Panc1 (cell line): ENCODE results near the gene SLC22A5. TPM values are rescaled to one million over a fixed set of nuclear protein-coding genes. Genes with fewer than 3 reads are reported as not detected.
"Not testable (repeated sequence)": the region's sequence is repeated elsewhere in the genome, so short reads cannot be mapped to it uniquely, and the experiment has no call there.

ENCODE experiments used
- ATAC-seq: fragments of 200-7000 bp; cut with Tn5 transposase; 2 replicates; pipeline ENCODE4 v1.9.1; 2020; ENCODE audit warnings: mild to moderate bottlenecking, moderate library complexity
- BruUV-seq: library from RNA; stranded (reverse); fragments of 400-500 nt; replicated peaks from 2 replicates; lab custom pipeline; 2021; lab: Mats Ljungman, UMichigan
- CTCF ChIA-PET: fragments of 300-600 bp; sonication (Branson Sonifier 250); formaldehyde crosslinking; loops from one replicate; lab custom pipeline; 2022; ENCODE audit warnings: antibody characterized with exemption; lab: Charles Lee
- POLR2A ChIA-PET: fragments of 300-600 bp; sonication (Branson Sonifier 250); formaldehyde crosslinking; loops from one replicate; lab custom pipeline; 2022; ENCODE audit warnings: antibody characterized with exemption; lab: Charles Lee
- DNase-seq: peaks from one replicate; pipeline ENCODE4 v3.0.0-alpha.2; 2010; ENCODE audit warnings: low read depth, low spot score
- H3K27ac ChIP-seq: 2 replicates; pipeline ENCODE4 v1.5.1; 2011; ENCODE audit warnings: mild to moderate bottlenecking, low read length, inconsistent platforms
- H3K27me3 ChIP-seq: fragments of 200-500 bp; sonication (Bioruptor generic); 2 replicates; pipeline ENCODE4 v1.6.0; 2014; ENCODE audit warnings: low read length, inconsistent platforms; ENCODE audit not compliant: control insufficient read depth, insufficient read depth
- H3K36me3 ChIP-seq: fragments of 200-500 bp; sonication (Bioruptor generic); 2 replicates; pipeline ENCODE4 v1.5.1; 2014; ENCODE audit warnings: inconsistent platforms, mild to moderate bottlenecking, low read length, moderate library complexity; ENCODE audit not compliant: control insufficient read depth, insufficient read depth
- H3K4me1 ChIP-seq: 2 replicates; pipeline ENCODE4 v1.5.1; 2011; ENCODE audit warnings: inconsistent platforms, mild to moderate bottlenecking, low read length, moderate library complexity; ENCODE audit not compliant: control insufficient read depth, insufficient read depth
- H3K4me3 ChIP-seq, 2 experiments: 2 replicates each; pipeline ENCODE4 v1.5.1; 2011 to 2012; ENCODE audit warnings: low read depth in 2 of 2, low read length in 2 of 2, mild to moderate bottlenecking in 2 of 2, inconsistent platforms in 1 of 2, moderate library complexity in 1 of 2
- H3K9me3 ChIP-seq: fragments of 200-500 bp; sonication (Bioruptor generic); 2 replicates; pipeline ENCODE4 v1.5.1; 2014; ENCODE audit warnings: low read depth, mild to moderate bottlenecking, inconsistent platforms, low read length, moderate library complexity; ENCODE audit not compliant: control insufficient read depth, insufficient read depth
- POLR2AphosphoS5 ChIP-seq: IDR thresholded peaks from 2 replicates; pipeline ENCODE4 v1.6.1; 2012; ENCODE audit warnings: mild to moderate bottlenecking, low read depth, low read length, moderate library complexity
- SIN3A ChIP-seq: IDR thresholded peaks from 2 replicates; pipeline ENCODE4 v1.6.1; 2012; ENCODE audit warnings: low read depth, mild to moderate bottlenecking, low read length, moderate library complexity, borderline replicate concordance; ENCODE audit not compliant: insufficient read depth
- TCF7L2 ChIP-seq: IDR thresholded peaks from 2 replicates; pipeline ENCODE4 v1.6.1; 2011; ENCODE audit warnings: mild to moderate bottlenecking, low read depth, low read length, inconsistent platforms
- in situ Hi-C: cut with HindIII; loops from 2 replicates; pipeline ENCODE4 v1.10.0; 2016; ENCODE audit warnings: low sequenced_read_pairs, low pct_unique_long_range_greater_than_20kb
- intact Hi-C: fragments of 100-400 bp; cut with micrococcal nuclease; formaldehyde crosslinking; loops from one replicate; pipeline ENCODE4 v1.10.0; 2022; ENCODE audit not compliant: unreplicated experiment
- total RNA-seq: library from RNA; stranded (reverse); gene quantifications from one replicate; pipeline ENCODE4 v1.2.1, GENCODE V29; 2021; ENCODE audit not compliant: unreplicated experiment
- TF ChIP-seq, protein P1 (sequence below), 2 experiments: IDR thresholded peaks; 2 replicates each; pipeline ENCODE4 v1.6.1; 2011 to 2012; ENCODE audit warnings: low read depth in 2 of 2, control low read depth in 1 of 2, low read length in 1 of 2, mild to moderate bottlenecking in 1 of 2, moderate library complexity in 1 of 2; ENCODE audit not compliant: insufficient read depth in 1 of 2
- TF ChIP-seq, protein P2 (sequence below): fragments of 450-650 bp; IDR thresholded peaks from 2 replicates; pipeline ENCODE4 v1.5.1; 2017; ENCODE audit warnings: mild to moderate bottlenecking

The SLC22A5 gene
- total RNA-seq, 1 experiment from 2014 or later: 9.5 TPM

GRCh38 chr5:132436936-132437335 lies 67.4 kb downstream of the SLC22A5 start:
- DNase-seq (no peak), ATAC-seq (no peak)
- ChIA-PET CTCF (no interaction called here), POLR2A (no interaction called here)
- H3K9me3 ChIP-seq: no peaks in the 10 kb centered on the region
- no peak for TF ChIP-seq SIN3A
- TF ChIP-seq, protein P1, sequence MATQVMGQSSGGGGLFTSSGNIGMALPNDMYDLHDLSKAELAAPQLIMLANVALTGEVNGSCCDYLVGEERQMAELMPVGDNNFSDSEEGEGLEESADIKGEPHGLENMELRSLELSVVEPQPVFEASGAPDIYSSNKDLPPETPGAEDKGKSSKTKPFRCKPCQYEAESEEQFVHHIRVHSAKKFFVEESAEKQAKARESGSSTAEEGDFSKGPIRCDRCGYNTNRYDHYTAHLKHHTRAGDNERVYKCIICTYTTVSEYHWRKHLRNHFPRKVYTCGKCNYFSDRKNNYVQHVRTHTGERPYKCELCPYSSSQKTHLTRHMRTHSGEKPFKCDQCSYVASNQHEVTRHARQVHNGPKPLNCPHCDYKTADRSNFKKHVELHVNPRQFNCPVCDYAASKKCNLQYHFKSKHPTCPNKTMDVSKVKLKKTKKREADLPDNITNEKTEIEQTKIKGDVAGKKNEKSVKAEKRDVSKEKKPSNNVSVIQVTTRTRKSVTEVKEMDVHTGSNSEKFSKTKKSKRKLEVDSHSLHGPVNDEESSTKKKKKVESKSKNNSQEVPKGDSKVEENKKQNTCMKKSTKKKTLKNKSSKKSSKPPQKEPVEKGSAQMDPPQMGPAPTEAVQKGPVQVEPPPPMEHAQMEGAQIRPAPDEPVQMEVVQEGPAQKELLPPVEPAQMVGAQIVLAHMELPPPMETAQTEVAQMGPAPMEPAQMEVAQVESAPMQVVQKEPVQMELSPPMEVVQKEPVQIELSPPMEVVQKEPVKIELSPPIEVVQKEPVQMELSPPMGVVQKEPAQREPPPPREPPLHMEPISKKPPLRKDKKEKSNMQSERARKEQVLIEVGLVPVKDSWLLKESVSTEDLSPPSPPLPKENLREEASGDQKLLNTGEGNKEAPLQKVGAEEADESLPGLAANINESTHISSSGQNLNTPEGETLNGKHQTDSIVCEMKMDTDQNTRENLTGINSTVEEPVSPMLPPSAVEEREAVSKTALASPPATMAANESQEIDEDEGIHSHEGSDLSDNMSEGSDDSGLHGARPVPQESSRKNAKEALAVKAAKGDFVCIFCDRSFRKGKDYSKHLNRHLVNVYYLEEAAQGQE (IDR thresholded peaks at IDR 0.05; ENCODE audit: insufficient read depth in 1 of 2, low read depth in 2 of 2, low read length in 1 of 2): no peak
- no peak for TF ChIP-seq POLR2AphosphoS5
- TF ChIP-seq, protein P2, sequence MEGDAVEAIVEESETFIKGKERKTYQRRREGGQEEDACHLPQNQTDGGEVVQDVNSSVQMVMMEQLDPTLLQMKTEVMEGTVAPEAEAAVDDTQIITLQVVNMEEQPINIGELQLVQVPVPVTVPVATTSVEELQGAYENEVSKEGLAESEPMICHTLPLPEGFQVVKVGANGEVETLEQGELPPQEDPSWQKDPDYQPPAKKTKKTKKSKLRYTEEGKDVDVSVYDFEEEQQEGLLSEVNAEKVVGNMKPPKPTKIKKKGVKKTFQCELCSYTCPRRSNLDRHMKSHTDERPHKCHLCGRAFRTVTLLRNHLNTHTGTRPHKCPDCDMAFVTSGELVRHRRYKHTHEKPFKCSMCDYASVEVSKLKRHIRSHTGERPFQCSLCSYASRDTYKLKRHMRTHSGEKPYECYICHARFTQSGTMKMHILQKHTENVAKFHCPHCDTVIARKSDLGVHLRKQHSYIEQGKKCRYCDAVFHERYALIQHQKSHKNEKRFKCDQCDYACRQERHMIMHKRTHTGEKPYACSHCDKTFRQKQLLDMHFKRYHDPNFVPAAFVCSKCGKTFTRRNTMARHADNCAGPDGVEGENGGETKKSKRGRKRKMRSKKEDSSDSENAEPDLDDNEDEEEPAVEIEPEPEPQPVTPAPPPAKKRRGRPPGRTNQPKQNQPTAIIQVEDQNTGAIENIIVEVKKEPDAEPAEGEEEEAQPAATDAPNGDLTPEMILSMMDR: no peak
- no peak for TF ChIP-seq TCF7L2
- no peak overlapping the region for H3K27ac ChIP-seq
- no peaks in the 10 kb centered on the region for H3K36me3 ChIP-seq
- no peaks in the 10 kb centered on the region for H3K4me1 ChIP-seq
- in situ Hi-C loops: no loop called here
- no TSS peak for BruUV-seq
- intact Hi-C loops: no loop called here
- H3K4me3 ChIP-seq: no peak overlapping the region
- H3K27me3 ChIP-seq: no peaks in the 10 kb centered on the region

- H3K4me1 ChIP-seq: no peaks in the 10 kb centered on the region
- intact Hi-C loops (no loop called here), in situ Hi-C loops (no loop called here)
- no peak overlapping the region for H3K4me3 ChIP-seq
- H3K27me3 ChIP-seq: no peaks in the 10 kb centered on the region
- TF ChIP-seq POLR2AphosphoS5 (no peak), SIN3A (no peak), TCF7L2 (no peak)
- TF ChIP-seq, protein P1 (IDR thresholded peaks at IDR 0.05; ENCODE audit: insufficient read depth in 1 of 2, low read depth in 2 of 2, low read length in 1 of 2): no peak
- TF ChIP-seq, protein P2: no peak
- no peak for DNase-seq
- no peak overlapping the region for H3K27ac ChIP-seq
- H3K9me3 ChIP-seq: no peaks in the 10 kb centered on the region
- ChIA-PET CTCF (no interaction called here), POLR2A (interaction anchor here (0.6 kb wide), 1 partner anchor 10 kb away, joined by 3 read pairs; no protein-coding TSS in a partner anchor)
- no peak for ATAC-seq
- no peaks in the 10 kb centered on the region for H3K36me3 ChIP-seq
- no TSS peak for BruUV-seq
These were observed 68.2 kb downstream of the SLC22A5 start for GRCh38 chr5:132437604-132438266.

DNA sequence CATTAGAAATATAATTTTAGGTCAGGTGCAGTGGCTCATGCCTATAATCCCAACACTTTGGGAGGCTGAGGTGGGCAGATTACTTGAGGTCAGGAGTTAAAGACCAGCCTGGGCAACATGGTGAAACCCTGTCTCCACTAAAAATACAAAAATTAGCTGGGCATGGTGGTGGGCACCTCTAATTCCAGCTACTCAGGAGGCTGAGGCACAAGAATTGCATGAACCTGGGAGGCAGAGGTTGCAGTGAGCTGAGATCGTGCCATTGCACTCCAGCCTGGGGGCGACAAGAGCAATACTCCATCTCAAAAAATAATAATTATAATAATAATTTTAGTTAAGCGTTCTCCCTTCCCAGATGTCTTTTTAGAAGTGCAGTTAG lies 68.7 kb downstream of the SLC22A5 start:
- in situ Hi-C loops, BruUV-seq, intact Hi-C loops: not testable (repeated sequence)

More for the DNA sequence above, 68.7 kb downstream of the SLC22A5 start:
- H3K36me3 ChIP-seq, ATAC-seq, H3K4me3 ChIP-seq, H3K27me3 ChIP-seq, H3K4me1 ChIP-seq, H3K9me3 ChIP-seq, H3K27ac ChIP-seq, CTCF ChIA-PET, POLR2A ChIA-PET, DNase-seq: not testable (repeated sequence)
